OCI-LY1 (cell line): Measurements from ENCODE around the gene FAM117B.

Experiments
- H2AFZ ChIP-seq: fragments of 200-600 bp; sonication (generic), shearing (Covaris generic); 2 replicates; pipeline ENCODE4 v1.6.0; 2014; ENCODE audit warnings: antibody characterized with exemption, mild to moderate bottlenecking, low read length
- H3F3A ChIP-seq: fragments of 200-600 bp; sonication (generic), shearing (Covaris generic); 2 replicates; pipeline ENCODE4 v1.6.0; 2014; ENCODE audit warnings: mild to moderate bottlenecking, antibody characterized with exemption, low read length, moderate library complexity; ENCODE audit not compliant: insufficient read depth
- H3K27ac ChIP-seq: fragments of 200-600 bp; sonication (generic); 2 replicates; pipeline ENCODE4 v1.5.1; 2014; ENCODE audit warnings: low read length, mixed run types, mild to moderate bottlenecking, low read depth; ENCODE audit not compliant: poor library complexity, severe bottlenecking
- H3K27me3 ChIP-seq: fragments of 200-600 bp; sonication (generic); 2 replicates; pipeline ENCODE4 v1.6.0; 2014; ENCODE audit warnings: antibody characterized with exemption, mild to moderate bottlenecking, low read length, moderate library complexity; ENCODE audit not compliant: insufficient read depth
- H3K36me3 ChIP-seq: fragments of 200-600 bp; sonication (generic); 2 replicates; pipeline ENCODE4 v1.6.1; 2014; ENCODE audit warnings: mild to moderate bottlenecking, antibody characterized with exemption, low read length, moderate library complexity, mixed read lengths; ENCODE audit not compliant: insufficient read depth
- H3K4me1 ChIP-seq: fragments of 200-600 bp; sonication (generic); 2 replicates; pipeline ENCODE4 v1.5.1; 2014; ENCODE audit warnings: mild to moderate bottlenecking, low read length, moderate library complexity; ENCODE audit not compliant: insufficient read depth, severe bottlenecking
- H3K4me2 ChIP-seq: fragments of 200-600 bp; sonication (generic), shearing (Covaris generic); 2 replicates; pipeline ENCODE4 v1.6.1; 2014; ENCODE audit warnings: low read length
- H3K4me3 ChIP-seq: fragments of 200-600 bp; sonication (generic); 2 replicates; pipeline ENCODE4 v1.5.1; 2014; ENCODE audit warnings: low read length, low read depth, mild to moderate bottlenecking, mixed read lengths; ENCODE audit not compliant: poor library complexity, severe bottlenecking
- H3K79me2 ChIP-seq: fragments of 200-600 bp; shearing (Covaris generic); 2 replicates; pipeline ENCODE4 v1.6.1; 2016; ENCODE audit warnings: mixed run types, low read length, mixed read lengths; ENCODE audit not compliant: insufficient read depth
- H3K9ac ChIP-seq: fragments of 200-600 bp; sonication (generic), shearing (Covaris generic); 2 replicates; pipeline ENCODE4 v1.6.1; 2014; ENCODE audit warnings: mild to moderate bottlenecking, low read length, mixed read lengths
- H3K9me2 ChIP-seq: fragments of 200-600 bp; sonication (generic), shearing (Covaris generic); 2 replicates; pipeline ENCODE4 v1.6.1; 2014; ENCODE audit warnings: low read depth, mild to moderate bottlenecking, low read length, mixed read lengths
- H3K9me3 ChIP-seq: fragments of 200-600 bp; shearing (Covaris generic); 2 replicates; pipeline ENCODE4 v1.6.1; 2014; ENCODE audit warnings: low read length, mixed read lengths
- H4K20me1 ChIP-seq: fragments of 200-600 bp; sonication (generic), shearing (Covaris generic); 2 replicates; pipeline ENCODE4 v1.6.0; 2016; ENCODE audit warnings: mild to moderate bottlenecking, low read length; ENCODE audit not compliant: insufficient read depth
- CTCF ChIP-seq: fragments of 200-600 bp; sonication (generic), shearing (Covaris generic); IDR thresholded peaks from 2 replicates; pipeline ENCODE4 v1.5.1; 2017; ENCODE audit warnings: mild to moderate bottlenecking, antibody characterized with exemption, low read length, moderate library complexity, mixed read lengths
- EZH2 ChIP-seq: fragments of 200-600 bp; sonication (generic), shearing (Covaris generic); IDR thresholded peaks from 2 replicates; pipeline ENCODE4 v1.8.0; 2017; ENCODE audit warnings: borderline replicate concordance, mixed run types, mild to moderate bottlenecking, antibody characterized with exemption, low read length, moderate library complexity, mixed read lengths

The FAM117B gene

DNA sequence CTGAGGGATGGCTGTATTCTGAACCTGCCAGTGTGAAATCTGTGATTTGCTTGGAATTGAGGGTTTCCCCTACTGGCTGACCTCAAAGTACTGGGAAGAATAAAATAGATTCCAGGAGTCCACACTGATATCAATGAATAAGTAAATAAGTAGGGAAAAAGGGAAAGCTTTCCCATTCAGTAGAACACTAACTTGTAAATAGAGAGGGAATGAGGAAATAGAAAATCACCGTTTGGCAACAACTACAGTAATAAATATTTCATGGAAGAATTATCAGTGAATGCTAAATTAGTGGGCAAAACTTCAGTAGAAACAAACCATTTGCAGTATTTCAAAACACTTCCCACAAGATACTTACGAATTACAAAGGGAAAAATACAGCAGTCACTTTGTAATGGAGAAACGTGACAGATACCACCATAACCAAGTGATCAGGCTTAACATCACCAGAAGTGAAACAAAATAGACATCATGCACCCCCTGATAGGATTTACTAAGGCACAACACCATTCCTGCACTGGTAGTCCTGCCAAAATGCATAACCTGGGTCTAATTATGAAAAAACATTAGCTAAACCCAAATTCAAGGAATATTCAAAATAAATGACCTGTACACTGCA is 148.3 kb downstream of the FAM117B start:
- Histone ChIP-seq H3K9me2 (no peaks in the 10 kb centered on the region), H3K36me3 (peaks cover 20% of the 10 kb centered on the region), H3K27me3 (no peaks in the 10 kb centered on the region), H3F3A (no peaks in the 10 kb centered on the region), H3K9ac (no peak overlapping the region), H3K4me3 (no peak overlapping the region), H3K27ac (no peak overlapping the region), H3K4me1 (peaks cover 11% of the 10 kb centered on the region), H3K79me2 (no peaks in the 10 kb centered on the region), H4K20me1 (no peaks in the 10 kb centered on the region), H2AFZ (no peak overlapping the region), H3K4me2 (no peak overlapping the region), H3K9me3 (no peaks in the 10 kb centered on the region)
- TF ChIP-seq CTCF = no peak
- no peak for TF ChIP-seq EZH2

DNA sequence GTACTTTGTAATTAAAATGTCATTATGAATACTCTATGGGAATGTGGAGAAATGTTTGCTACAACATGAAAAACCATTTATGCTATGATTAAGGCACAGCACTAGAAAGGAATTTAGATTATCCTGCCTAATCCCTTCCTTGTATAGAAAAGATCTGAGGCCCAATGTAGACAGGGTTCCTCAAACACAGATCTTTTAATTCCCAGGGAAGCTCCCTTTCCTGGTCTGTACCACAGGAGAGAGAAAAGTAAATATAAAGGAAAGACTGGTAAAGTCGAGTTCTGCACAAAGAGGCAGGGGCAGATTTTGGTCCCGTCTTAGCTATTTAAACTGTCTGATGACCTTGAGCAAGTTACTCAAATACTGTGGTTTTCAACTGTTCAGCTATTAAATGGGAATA is 152.1 kb downstream of the FAM117B start:
- Histone ChIP-seq H3K9me2 (no peaks in the 10 kb centered on the region), H3K27me3 (no peaks in the 10 kb centered on the region), H3K27ac (no peak overlapping the region), H3K9me3 (no peaks in the 10 kb centered on the region), H3K4me1 (no peaks in the 10 kb centered on the region), H3F3A (no peaks in the 10 kb centered on the region), H3K4me2 (no peak overlapping the region), H2AFZ (no peak overlapping the region), H3K79me2 (no peaks in the 10 kb centered on the region), H3K36me3 (peaks cover 28% of the 10 kb centered on the region; the same call in 1 of the 2 replicates), H3K9ac (no peak overlapping the region), H4K20me1 (no peaks in the 10 kb centered on the region), H3K4me3 (no peak overlapping the region)
- TF ChIP-seq CTCF (no peak), EZH2 (no peak)

- Histone ChIP-seq H3K79me2 (no peaks in the 10 kb centered on the region), H4K20me1 (no peaks in the 10 kb centered on the region), H3K4me1 (no peaks in the 10 kb centered on the region), H3K9me2 (no peaks in the 10 kb centered on the region), H3K4me2 (no peak overlapping the region), H3K9me3 (no peaks in the 10 kb centered on the region), H3F3A (no peaks in the 10 kb centered on the region), H3K27me3 (no peaks in the 10 kb centered on the region), H3K9ac (no peak overlapping the region), H3K36me3 (peaks cover 22% of the 10 kb centered on the region; the same call in 1 of the 2 replicates), H2AFZ (no peak overlapping the region), H3K4me3 (no peak overlapping the region), H3K27ac (no peak overlapping the region)
- no peak for TF ChIP-seq EZH2
- no peak for TF ChIP-seq CTCF
Measured at GRCh38 chr2:202790676-202791075, 155.9 kb downstream of the FAM117B start.
